Right atrium auricular region (tissue), 2 donors: ENCODE data around the gene GEMIN7. TPM values are rescaled to one million over a fixed set of nuclear protein-coding genes. Genes with fewer than 3 reads are reported as not detected.

Experiments used
- DNase-seq: peaks from one replicate; pipeline ENCODE4 v3.0.0-alpha.2; 2019; ENCODE audit warnings: low spot score
- H3K27ac ChIP-seq, 2 donors: fragments of 200-600 bp; sonication (generic); 1 replicate in 1 of 2; 2 replicates in 1 of 2; pipeline ENCODE4 v1.5.1; 2016 to 2019
- H3K27me3 ChIP-seq, 2 donors: fragments of 200-600 bp; sonication (generic); one replicate each; pipeline versions ENCODE4 v1.5.1 to v1.6.0; 2017 to 2019
- H3K36me3 ChIP-seq: fragments of 200-600 bp; sonication (generic); one replicate; pipeline ENCODE4 v1.5.1; 2016
- H3K4me1 ChIP-seq, 2 donors: fragments of 200-600 bp; sonication (generic); one replicate each; pipeline versions ENCODE4 v1.5.1 to v1.6.0; 2017 to 2019
- H3K4me3 ChIP-seq, 2 donors: fragments of 200-600 bp; sonication (generic); 1 replicate in 1 of 2; 2 replicates in 1 of 2; pipeline ENCODE4 v1.5.1; 2017 to 2019; ENCODE audit warnings: mild to moderate bottlenecking in 1 of 2, moderate library complexity in 1 of 2
- H3K9me3 ChIP-seq, 2 donors: fragments of 200-600 bp; sonication (generic); one replicate each; pipeline ENCODE4 v1.5.1; 2019
- total RNA-seq, 2 donors: library from RNA; depleted of rRNA; stranded (reverse); fragments of >200 nt; gene quantifications; one replicate each; pipeline ENCODE4 v1.1.0, GENCODE V29; 2016
- TF ChIP-seq, protein P1 (sequence below), 2 donors: fragments of 200-600 bp; sonication (generic); IDR thresholded peaks; one replicate each; pipeline ENCODE4 v1.5.1; 2019; ENCODE audit warnings: antibody characterized with exemption in 2 of 2

Gene GEMIN7
- total RNA-seq, 2 donors from 2014 or later: 11.3 to 20.0 TPM

DNA sequence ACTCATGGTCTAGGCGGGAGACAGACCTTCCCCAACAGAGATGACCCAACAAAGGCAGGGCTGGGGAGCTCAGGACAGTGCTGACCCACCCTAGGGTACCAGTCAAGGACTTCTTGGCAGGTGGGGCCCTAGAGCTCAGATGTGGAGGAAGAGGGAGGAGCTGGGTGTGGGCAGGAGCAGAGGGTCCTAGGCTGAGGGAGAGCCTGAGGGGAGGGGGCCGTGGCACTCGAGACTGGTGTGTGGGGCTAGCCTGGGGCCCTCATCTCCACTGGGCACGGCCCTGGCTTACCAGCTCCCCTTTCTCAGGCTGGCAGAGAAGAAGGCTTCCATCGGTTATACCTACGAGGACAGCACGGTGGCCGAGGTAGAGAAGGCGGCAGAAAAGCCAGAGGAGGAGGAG lies 21.6 kb upstream of the GEMIN7 start:
- H3K4me3 ChIP-seq: no peak overlapping the region
- H3K36me3 ChIP-seq: peaks cover 96% of the 10 kb centered on the region
- no peaks in the 10 kb centered on the region for H3K4me1 ChIP-seq
- H3K27ac ChIP-seq: no peak overlapping the region
- TF ChIP-seq, protein P1, sequence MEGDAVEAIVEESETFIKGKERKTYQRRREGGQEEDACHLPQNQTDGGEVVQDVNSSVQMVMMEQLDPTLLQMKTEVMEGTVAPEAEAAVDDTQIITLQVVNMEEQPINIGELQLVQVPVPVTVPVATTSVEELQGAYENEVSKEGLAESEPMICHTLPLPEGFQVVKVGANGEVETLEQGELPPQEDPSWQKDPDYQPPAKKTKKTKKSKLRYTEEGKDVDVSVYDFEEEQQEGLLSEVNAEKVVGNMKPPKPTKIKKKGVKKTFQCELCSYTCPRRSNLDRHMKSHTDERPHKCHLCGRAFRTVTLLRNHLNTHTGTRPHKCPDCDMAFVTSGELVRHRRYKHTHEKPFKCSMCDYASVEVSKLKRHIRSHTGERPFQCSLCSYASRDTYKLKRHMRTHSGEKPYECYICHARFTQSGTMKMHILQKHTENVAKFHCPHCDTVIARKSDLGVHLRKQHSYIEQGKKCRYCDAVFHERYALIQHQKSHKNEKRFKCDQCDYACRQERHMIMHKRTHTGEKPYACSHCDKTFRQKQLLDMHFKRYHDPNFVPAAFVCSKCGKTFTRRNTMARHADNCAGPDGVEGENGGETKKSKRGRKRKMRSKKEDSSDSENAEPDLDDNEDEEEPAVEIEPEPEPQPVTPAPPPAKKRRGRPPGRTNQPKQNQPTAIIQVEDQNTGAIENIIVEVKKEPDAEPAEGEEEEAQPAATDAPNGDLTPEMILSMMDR (IDR thresholded peaks at IDR 0.05): no peak
- no peak for DNase-seq
- H3K27me3 ChIP-seq: no peaks in the 10 kb centered on the region
- no peaks in the 10 kb centered on the region for H3K9me3 ChIP-seq

DNA sequence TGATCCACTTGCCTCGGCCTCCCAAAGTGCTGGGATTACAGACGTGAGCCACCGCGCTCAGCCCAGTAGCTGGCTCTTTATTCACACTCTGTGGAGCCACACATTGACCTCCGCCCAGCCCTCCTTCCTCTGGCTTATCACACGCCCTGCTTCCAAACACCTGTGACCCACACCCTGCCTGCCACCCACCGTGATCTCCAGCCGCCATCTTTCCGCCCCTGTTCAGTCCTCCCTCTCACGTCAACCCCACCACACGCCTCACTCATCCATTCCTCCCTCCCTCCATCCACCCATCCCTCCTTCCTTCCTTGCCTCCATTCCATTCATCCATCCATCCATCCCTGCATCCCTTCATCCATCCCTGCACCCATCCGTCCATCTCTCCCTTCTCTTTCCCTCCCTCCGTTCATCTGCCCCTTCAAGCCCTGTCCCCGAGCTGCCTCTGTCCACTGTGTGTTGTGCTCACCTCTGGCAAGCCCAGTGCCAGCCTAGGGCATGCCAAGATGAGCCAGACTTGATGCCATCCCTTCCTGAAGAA lies 20.4 kb upstream of the GEMIN7 start:
- no peaks in the 10 kb centered on the region for H3K27me3 ChIP-seq
- TF ChIP-seq, protein P1 (IDR thresholded peaks at IDR 0.05): no peak
- no peak overlapping the region for H3K4me3 ChIP-seq
- no peaks in the 10 kb centered on the region for H3K4me1 ChIP-seq
- no peaks in the 10 kb centered on the region for H3K9me3 ChIP-seq
- H3K36me3 ChIP-seq: peaks cover 99% of the 10 kb centered on the region
- no peak for DNase-seq
- H3K27ac ChIP-seq: no peak overlapping the region

DNA sequence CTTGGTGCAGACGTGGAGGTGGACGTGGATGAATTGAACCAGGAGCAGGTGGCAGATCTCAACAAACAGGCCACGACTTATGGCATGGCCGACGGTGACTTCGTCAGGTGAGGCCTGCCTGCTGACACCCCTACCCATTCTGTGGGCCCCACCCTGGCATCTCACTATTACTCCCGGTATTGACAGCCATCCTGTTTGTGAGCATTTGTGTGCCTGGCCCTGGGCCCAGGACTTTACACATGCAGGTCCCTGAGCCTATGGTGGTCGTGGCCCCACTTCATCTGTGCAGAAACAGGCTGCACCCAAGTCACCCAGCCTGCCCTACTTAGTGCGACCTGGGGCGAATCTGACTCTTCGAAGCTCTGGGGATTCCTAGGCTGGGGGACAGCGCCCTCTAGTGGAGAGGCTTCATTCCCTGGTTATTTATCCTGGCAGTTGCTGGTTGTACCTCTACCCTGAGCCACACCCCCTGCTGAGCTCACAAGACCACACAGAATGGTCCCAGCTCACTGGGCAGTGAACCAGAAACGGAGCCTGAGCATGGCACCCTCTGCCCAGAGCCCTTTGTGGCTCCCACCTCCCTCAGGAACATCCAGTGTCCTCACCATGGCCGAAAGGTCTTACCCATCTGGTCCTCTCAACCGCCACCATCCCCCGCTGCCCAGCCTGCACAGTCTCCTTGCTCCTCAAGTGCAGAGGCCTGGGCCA lies 19.6 kb upstream of the GEMIN7 start:
- H3K27ac ChIP-seq: no peak overlapping the region
- H3K36me3 ChIP-seq: peaks cover 99% of the 10 kb centered on the region
- no peak overlapping the region for H3K4me3 ChIP-seq
- TF ChIP-seq, protein P1 (IDR thresholded peaks at IDR 0.05): peak; percentile 71 to 94
- peak; percentile 73 for DNase-seq
- H3K27me3 ChIP-seq: no peaks in the 10 kb centered on the region
- H3K4me1 ChIP-seq: no peaks in the 10 kb centered on the region
- H3K9me3 ChIP-seq: no peaks in the 10 kb centered on the region

DNA sequence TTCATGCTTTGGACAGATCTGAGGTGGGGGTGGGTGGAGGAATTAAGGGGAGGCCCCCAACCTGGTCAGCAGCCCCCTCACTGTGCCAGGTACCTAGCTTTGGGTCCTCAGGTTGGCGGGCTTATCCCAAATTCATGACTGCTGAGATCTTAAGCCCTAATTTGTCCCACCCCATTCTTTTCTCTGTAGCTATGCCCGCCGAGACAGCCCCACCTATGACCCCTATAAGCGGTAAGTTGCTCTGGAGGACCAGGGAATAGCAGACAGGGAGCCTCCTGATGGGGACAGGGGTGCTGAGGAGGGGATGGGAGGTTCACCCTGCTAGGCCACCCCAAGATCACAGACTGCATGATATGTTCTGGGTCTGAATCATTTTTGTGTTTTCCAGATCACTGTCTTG lies 17.1 kb upstream of the GEMIN7 start:
- Histone ChIP-seq H3K9me3 (no peaks in the 10 kb centered on the region), H3K4me1 (no peaks in the 10 kb centered on the region), H3K4me3 (no peak overlapping the region), H3K27ac (no peak overlapping the region), H3K27me3 (no peaks in the 10 kb centered on the region), H3K36me3 (peaks cover 95% of the 10 kb centered on the region)
- TF ChIP-seq, protein P1 (IDR thresholded peaks at IDR 0.05): no peak
- DNase-seq: no peak

DNA sequence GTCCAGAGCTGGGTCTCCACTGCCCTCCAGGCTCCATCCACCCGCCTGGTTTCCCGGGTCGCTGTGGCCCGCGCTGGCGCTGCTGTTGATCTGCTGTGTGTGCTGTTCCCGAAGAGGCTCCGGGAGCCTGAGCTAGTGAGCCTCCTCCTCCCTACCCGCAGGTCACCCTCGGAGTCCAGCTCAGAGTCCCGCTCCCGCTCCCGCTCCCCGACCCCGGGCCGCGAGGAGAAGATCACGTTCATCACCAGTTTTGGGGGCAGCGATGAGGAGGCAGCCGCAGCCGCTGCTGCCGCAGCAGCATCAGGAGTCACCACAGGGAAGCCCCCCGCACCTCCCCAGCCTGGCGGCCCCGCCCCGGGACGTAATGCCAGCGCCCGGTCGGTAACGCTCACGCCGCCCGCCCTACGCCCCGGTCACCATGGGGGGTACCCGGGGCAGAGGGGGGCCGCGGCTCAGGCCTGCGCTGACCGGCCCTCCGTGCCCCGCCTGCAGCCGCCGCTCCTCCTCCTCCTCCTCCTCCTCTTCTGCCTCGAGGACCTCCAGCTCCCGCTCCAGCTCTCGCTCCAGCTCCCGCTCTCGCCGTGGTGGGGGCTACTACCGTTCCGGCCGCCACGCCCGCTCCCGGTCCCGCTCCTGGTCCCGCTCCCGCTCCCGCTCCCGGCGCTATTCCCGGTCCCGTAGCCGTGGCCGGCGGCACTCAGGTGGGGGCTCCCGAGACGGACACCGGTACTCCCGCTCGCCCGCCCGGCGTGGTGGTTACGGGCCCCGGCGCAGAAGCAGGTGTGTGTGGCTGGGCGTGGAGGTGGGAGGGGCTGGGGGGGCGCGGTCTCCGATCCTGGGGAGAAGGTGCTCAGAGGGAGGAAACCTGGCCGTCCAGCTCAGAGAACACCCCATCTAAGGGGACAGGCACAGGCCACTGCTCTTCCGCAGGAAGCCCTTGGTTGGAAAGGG lies 14.9 kb upstream of the GEMIN7 start:
- no peaks in the 10 kb centered on the region for H3K4me1 ChIP-seq
- TF ChIP-seq, protein P1 (IDR thresholded peaks at IDR 0.05): no peak
- no peak overlapping the region for H3K4me3 ChIP-seq
- H3K27me3 ChIP-seq: no peaks in the 10 kb centered on the region
- peaks cover 95% of the 10 kb centered on the region for H3K36me3 ChIP-seq
- DNase-seq: no peak
- H3K9me3 ChIP-seq: no peaks in the 10 kb centered on the region
- no peak overlapping the region for H3K27ac ChIP-seq
